Esophagus squamous epithelium (tissue), 4 donors: ENCODE data around the gene WFDC5.

ENCODE experiments used
- CTCF ChIP-seq, 6 experiments: fragments of 450-650 bp in 4 of 6; fragments of 200-600 bp in 2 of 6; sonication (generic) in 2 of 6; IDR thresholded peaks; one replicate each; pipeline ENCODE4 v1.5.1; 2016 to 2019; ENCODE audit warnings: antibody characterized with exemption in 6 of 6, mild to moderate bottlenecking in 4 of 6, moderate library complexity in 4 of 6
- POLR2A ChIP-seq, 4 donors: fragments of 450-650 bp; IDR thresholded peaks; one replicate each; pipeline ENCODE4 v1.6.1; 2017; ENCODE audit warnings: antibody characterized with exemption in 4 of 4, mild to moderate bottlenecking in 4 of 4, moderate library complexity in 3 of 4

DNA sequence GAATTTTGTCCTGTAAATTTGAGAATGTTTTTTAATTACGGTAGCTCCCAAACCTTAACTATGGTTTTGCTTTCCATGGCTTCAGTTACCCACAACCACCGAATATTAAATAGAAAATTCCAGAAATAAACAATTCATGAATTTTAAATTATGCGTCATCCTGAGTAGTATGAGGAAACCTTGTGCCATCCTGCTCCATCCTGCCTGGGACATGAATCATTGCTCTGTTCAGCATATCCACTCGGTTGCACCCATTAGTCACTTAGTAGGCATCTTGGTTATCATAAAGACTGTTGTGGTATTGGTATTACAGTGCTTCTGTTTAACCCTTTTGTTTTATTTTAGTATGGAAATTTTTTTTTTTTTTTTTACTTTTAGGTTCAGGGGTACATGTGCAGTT, 53.7 kb downstream of the WFDC5 start:
- TF ChIP-seq CTCF (IDR thresholded peaks at IDR 0.05) (no peak), POLR2A (IDR thresholded peaks at IDR 0.05) (no peak)
